ENCODE results near the gene AHDC1. TPM values are rescaled to one million over a fixed set of nuclear protein-coding genes. Genes with fewer than 3 reads are reported as not detected.

The AHDC1 gene
- total and polyA plus RNA-seq, 9 of the 15 experiments (the other 6 are each of a cell fraction or from before 2014, with no cell fraction given): 0.21 to 36.4 (median 4.7) TPM

DNA sequence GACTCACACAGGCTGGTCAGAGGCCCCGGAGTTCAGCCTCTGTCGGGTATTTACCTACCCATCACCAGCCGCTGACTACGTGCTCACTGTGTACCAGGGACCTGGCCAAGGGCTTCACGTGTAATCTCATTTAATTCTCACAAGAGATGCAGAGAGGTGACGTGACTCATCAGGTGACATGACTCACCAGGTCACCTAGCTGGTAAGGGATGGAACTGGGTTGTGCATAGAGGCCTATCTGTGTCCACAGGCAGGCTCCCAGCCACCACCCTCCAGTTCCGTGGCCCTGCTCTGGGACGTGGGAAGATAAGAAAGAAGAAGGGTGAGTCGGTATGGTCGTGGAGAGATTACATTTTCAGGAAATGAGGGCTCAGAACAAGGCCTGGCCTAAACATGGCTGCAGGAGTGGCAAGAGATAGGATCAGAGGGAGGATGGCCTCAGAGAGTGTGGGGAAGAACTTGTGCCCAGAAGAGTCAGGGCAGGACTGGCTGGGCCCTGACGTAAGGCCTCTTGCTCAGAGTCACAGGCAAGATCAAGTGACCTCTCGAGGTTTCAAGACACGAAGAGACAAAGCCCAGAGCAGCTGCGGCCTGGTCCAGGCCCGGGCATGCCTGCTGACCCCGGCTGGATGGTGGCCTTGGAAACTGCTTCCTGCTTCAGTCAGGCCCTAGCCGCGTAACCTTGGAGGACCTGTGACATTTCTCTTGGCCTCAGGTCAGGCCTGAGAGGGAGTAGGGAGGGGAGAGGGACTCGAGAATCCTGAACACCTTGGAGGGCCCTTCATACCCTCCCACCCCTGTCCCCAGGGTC lies 61.3 kb downstream of the AHDC1 start (continued):
- TF ChIP-seq ZNF384 (IDR thresholded peaks at IDR 0.05; ENCODE audit: low read depth, low read length) (peak; percentile 30; the same call in 1 of the 2 replicates), SMAD1 (IDR thresholded peaks at IDR 0.05; ENCODE audit: low read depth, low read length, partially characterized antibody) (peak; percentile 75), ZNF785 (CRISPR knock-in tag; IDR thresholded peaks at IDR 0.05) (no peak), CBX8 (IDR thresholded peaks at IDR 0.05; ENCODE audit: borderline replicate concordance, extremely low read depth, low read depth, low read length, poor library complexity, severe bottlenecking) (no peak), ZNF175 (CRISPR knock-in tag; IDR thresholded peaks at IDR 0.05; ENCODE audit: low read depth) (peak; percentile 99), XRCC5 (IDR thresholded peaks at IDR 0.05; ENCODE audit: low read depth, low read length) (peak; percentile 85), MAFF (IDR thresholded peaks at IDR 0.05; ENCODE audit: low read length) (peak; percentile 54; the same call in 1 of the 2 replicates), HNRNPH1 (optimal IDR thresholded peaks at IDR 0.05; ENCODE audit: low read depth, low read length) (no peak)
- TF ChIP-seq, protein P1, sequence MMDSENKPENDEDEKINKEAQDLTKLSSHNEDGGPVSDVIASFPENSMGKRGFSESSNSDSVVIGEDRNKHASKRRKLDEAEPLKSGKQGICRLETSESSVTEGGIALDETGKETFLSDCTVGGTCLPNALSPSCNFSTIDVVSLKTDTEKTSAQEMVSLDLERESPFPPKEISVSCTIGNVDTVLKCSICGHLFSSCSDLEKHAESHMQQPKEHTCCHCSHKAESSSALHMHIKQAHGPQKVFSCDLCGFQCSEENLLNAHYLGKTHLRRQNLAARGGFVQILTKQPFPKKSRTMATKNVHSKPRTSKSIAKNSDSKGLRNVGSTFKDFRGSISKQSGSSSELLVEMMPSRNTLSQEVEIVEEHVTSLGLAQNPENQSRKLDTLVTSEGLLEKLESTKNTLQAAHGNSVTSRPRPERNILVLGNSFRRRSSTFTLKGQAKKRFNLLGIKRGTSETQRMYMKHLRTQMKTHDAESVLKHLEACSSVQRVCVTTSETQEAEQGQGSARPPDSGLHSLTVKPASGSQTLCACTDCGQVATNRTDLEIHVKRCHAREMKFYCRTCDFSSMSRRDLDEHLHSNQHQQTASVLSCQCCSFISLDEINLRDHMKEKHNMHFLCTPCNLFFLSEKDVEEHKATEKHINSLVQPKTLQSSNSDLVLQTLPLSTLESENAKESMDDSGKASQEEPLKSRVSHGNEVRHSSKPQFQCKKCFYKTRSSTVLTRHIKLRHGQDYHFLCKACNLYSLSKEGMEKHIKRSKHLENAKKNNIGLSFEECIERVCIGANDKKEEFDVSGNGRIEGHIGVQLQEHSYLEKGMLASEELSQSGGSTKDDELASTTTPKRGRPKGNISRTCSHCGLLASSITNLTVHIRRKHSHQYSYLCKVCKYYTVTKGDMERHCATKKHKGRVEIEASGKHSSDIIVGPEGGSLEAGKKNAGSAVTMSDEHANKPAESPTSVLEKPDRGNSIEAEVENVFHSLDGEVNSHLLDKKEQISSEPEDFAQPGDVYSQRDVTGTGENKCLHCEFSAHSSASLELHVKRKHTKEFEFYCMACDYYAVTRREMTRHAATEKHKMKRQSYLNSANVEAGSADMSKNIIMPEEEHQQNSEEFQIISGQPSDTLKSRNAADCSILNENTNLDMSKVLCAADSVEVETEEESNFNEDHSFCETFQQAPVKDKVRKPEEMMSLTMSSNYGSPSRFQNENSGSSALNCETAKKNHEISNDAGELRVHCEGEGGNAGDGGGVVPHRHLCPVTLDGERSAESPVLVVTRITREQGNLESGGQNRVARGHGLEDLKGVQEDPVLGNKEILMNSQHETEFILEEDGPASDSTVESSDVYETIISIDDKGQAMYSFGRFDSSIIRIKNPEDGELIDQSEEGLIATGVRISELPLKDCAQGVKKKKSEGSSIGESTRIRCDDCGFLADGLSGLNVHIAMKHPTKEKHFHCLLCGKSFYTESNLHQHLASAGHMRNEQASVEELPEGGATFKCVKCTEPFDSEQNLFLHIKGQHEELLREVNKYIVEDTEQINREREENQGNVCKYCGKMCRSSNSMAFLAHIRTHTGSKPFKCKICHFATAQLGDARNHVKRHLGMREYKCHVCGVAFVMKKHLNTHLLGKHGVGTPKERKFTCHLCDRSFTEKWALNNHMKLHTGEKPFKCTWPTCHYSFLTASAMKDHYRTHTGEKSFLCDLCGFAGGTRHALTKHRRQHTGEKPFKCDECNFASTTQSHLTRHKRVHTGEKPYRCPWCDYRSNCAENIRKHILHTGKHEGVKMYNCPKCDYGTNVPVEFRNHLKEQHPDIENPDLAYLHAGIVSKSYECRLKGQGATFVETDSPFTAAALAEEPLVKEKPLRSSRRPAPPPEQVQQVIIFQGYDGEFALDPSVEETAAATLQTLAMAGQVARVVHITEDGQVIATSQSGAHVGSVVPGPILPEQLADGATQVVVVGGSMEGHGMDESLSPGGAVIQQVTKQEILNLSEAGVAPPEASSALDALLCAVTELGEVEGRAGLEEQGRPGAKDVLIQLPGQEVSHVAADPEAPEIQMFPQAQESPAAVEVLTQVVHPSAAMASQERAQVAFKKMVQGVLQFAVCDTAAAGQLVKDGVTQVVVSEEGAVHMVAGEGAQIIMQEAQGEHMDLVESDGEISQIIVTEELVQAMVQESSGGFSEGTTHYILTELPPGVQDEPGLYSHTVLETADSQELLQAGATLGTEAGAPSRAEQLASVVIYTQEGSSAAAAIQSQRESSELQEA (IDR thresholded peaks at IDR 0.05; ENCODE audit: low read depth): no peak; the same call in 1 of the 2 replicates
- TF ChIP-seq, protein P2, sequence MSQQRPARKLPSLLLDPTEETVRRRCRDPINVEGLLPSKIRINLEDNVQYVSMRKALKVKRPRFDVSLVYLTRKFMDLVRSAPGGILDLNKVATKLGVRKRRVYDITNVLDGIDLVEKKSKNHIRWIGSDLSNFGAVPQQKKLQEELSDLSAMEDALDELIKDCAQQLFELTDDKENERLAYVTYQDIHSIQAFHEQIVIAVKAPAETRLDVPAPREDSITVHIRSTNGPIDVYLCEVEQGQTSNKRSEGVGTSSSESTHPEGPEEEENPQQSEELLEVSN (IDR thresholded peaks at IDR 0.05; ENCODE audit: borderline replicate concordance in 1 of 2, extremely low read depth in 1 of 2, insufficient read depth in 1 of 2, insufficient read length in 1 of 2, low read depth in 1 of 2, low read length in 1 of 2, poor library complexity in 1 of 2, severe bottlenecking in 1 of 2): peak; percentile 36 to 77
- TF ChIP-seq, protein P3, sequence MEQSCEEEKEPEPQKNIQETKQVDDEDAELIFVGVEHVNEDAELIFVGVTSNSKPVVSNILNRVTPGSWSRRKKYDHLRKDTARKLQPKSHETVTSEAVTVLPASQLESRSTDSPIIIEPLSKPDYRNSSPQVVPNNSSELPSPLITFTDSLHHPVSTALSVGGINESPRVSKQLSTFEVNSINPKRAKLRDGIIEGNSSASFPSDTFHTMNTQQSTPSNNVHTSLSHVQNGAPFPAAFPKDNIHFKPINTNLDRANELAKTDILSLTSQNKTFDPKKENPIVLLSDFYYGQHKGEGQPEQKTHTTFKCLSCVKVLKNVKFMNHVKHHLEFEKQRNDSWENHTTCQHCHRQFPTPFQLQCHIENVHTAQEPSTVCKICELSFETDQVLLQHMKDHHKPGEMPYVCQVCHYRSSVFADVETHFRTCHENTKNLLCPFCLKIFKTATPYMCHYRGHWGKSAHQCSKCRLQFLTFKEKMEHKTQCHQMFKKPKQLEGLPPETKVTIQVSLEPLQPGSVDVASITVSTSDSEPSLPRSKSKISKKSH (CRISPR knock-in tag; IDR thresholded peaks at IDR 0.05): no peak
- TF ChIP-seq, protein P4, sequence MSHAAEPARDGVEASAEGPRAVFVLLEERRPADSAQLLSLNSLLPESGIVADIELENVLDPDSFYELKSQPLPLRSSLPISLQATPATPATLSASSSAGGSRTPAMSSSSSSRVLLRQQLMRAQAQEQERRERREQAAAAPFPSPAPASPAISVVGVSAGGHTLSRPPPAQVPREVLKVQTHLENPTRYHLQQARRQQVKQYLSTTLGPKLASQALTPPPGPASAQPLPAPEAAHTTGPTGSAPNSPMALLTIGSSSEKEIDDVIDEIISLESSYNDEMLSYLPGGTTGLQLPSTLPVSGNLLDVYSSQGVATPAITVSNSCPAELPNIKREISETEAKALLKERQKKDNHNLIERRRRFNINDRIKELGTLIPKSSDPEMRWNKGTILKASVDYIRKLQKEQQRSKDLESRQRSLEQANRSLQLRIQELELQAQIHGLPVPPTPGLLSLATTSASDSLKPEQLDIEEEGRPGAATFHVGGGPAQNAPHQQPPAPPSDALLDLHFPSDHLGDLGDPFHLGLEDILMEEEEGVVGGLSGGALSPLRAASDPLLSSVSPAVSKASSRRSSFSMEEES (CRISPR knock-in tag; IDR thresholded peaks at IDR 0.05): no peak

All from K562 (cell line).